Breast epithelium (tissue), 3 donors: Measurements from ENCODE around the gene GNB1L.

Experiments
- POLR2A ChIP-seq: fragments of 450-650 bp; IDR thresholded peaks from one replicate; pipeline ENCODE4 v1.6.1; 2016; ENCODE audit warnings: antibody characterized with exemption, mild to moderate bottlenecking, moderate library complexity
- TF ChIP-seq, protein P1 (sequence below), 3 donors: fragments of 450-650 bp; IDR thresholded peaks; one replicate each; pipeline ENCODE4 v1.5.1; 2016 to 2017; ENCODE audit warnings: antibody characterized with exemption in 3 of 3, mild to moderate bottlenecking in 3 of 3, moderate library complexity in 3 of 3

- TF ChIP-seq POLR2A = no peak
- TF ChIP-seq, protein P1, sequence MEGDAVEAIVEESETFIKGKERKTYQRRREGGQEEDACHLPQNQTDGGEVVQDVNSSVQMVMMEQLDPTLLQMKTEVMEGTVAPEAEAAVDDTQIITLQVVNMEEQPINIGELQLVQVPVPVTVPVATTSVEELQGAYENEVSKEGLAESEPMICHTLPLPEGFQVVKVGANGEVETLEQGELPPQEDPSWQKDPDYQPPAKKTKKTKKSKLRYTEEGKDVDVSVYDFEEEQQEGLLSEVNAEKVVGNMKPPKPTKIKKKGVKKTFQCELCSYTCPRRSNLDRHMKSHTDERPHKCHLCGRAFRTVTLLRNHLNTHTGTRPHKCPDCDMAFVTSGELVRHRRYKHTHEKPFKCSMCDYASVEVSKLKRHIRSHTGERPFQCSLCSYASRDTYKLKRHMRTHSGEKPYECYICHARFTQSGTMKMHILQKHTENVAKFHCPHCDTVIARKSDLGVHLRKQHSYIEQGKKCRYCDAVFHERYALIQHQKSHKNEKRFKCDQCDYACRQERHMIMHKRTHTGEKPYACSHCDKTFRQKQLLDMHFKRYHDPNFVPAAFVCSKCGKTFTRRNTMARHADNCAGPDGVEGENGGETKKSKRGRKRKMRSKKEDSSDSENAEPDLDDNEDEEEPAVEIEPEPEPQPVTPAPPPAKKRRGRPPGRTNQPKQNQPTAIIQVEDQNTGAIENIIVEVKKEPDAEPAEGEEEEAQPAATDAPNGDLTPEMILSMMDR (IDR thresholded peaks at IDR 0.05) = no peak
These were observed 50.9 kb downstream of the GNB1L start for GRCh38 chr22:19803736-19804267.
